ENCODE results near the gene MTA3.

- TF ChIP-seq, protein P1, sequence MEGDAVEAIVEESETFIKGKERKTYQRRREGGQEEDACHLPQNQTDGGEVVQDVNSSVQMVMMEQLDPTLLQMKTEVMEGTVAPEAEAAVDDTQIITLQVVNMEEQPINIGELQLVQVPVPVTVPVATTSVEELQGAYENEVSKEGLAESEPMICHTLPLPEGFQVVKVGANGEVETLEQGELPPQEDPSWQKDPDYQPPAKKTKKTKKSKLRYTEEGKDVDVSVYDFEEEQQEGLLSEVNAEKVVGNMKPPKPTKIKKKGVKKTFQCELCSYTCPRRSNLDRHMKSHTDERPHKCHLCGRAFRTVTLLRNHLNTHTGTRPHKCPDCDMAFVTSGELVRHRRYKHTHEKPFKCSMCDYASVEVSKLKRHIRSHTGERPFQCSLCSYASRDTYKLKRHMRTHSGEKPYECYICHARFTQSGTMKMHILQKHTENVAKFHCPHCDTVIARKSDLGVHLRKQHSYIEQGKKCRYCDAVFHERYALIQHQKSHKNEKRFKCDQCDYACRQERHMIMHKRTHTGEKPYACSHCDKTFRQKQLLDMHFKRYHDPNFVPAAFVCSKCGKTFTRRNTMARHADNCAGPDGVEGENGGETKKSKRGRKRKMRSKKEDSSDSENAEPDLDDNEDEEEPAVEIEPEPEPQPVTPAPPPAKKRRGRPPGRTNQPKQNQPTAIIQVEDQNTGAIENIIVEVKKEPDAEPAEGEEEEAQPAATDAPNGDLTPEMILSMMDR (IDR thresholded peaks at IDR 0.05; ENCODE audit: low read depth, low read length, poor library complexity, severe bottlenecking) = no peak
- no peak for TF ChIP-seq EZH2phosphoT487 (IDR thresholded peaks at IDR 0.05; ENCODE audit: borderline replicate concordance, low read length)
Measured at GRCh38 chr2:42618972-42619371, 50.5 kb downstream of the MTA3 start.

Data from DOHH2 (cell line).